ENCODE measurements around the gene PURA. TPM values are rescaled to one million over a fixed set of nuclear protein-coding genes. Genes with fewer than 3 reads are reported as not detected.

PURA gene
- polyA plus RNA-seq (ENCODE audit: insufficient read length in 12 of 12): 10 to 100 TPM in 5 of 12 donors, 1 to 10 TPM in 7; 7.6 to 35.7 (median 9.1) TPM
- long read RNA-seq, donor 1, full-length matches to known transcripts: 53 of 53 reads
- long read RNA-seq, donor 1, partial matches to known transcripts: 0 of 53 reads
- long read RNA-seq, donor 1, other reads (novel, unspliced or antisense): 0 of 53 reads
- long read RNA-seq, donor 2, full-length matches to known transcripts: 31 of 31 reads
- long read RNA-seq, donor 2, partial matches to known transcripts: 0 of 31 reads
- long read RNA-seq, donor 2, other reads (novel, unspliced or antisense): 0 of 31 reads
- long read RNA-seq, donor 3, full-length matches to known transcripts: 16 of 16 reads
- long read RNA-seq, donor 3, partial matches to known transcripts: 0 of 16 reads
- long read RNA-seq, donor 3, other reads (novel, unspliced or antisense): 0 of 16 reads
- long read RNA-seq, donor 4, full-length matches to known transcripts: 11 of 11 reads
- long read RNA-seq, donor 4, partial matches to known transcripts: 0 of 11 reads
- long read RNA-seq, donor 4, other reads (novel, unspliced or antisense): 0 of 11 reads
- long read RNA-seq, donor 5, full-length matches to known transcripts: 27 of 27 reads
- long read RNA-seq, donor 5, partial matches to known transcripts: 0 of 27 reads
- long read RNA-seq, donor 5, other reads (novel, unspliced or antisense): 0 of 27 reads
- long read RNA-seq, donor 6, full-length matches to known transcripts: 20 of 20 reads
- long read RNA-seq, donor 6, partial matches to known transcripts: 0 of 20 reads
- long read RNA-seq, donor 6, other reads (novel, unspliced or antisense): 0 of 20 reads
- long read RNA-seq, donor 7, full-length matches to known transcripts: 7 of 7 reads
- long read RNA-seq, donor 7, partial matches to known transcripts: 0 of 7 reads
- long read RNA-seq, donor 7, other reads (novel, unspliced or antisense): 0 of 7 reads
- long read RNA-seq, donor 8, full-length matches to known transcripts: 33 of 33 reads
- long read RNA-seq, donor 8, partial matches to known transcripts: 0 of 33 reads
- long read RNA-seq, donor 8, other reads (novel, unspliced or antisense): 0 of 33 reads
- long read RNA-seq, donor 9, full-length matches to known transcripts: 13 of 13 reads
- long read RNA-seq, donor 9, partial matches to known transcripts: 0 of 13 reads
- long read RNA-seq, donor 9, other reads (novel, unspliced or antisense): 0 of 13 reads
- long read RNA-seq, donor 10, full-length matches to known transcripts: 21 of 21 reads
- long read RNA-seq, donor 10, partial matches to known transcripts: 0 of 21 reads
- long read RNA-seq, donor 10, other reads (novel, unspliced or antisense): 0 of 21 reads
- long read RNA-seq, donor 11, full-length matches to known transcripts: 29 of 29 reads
- long read RNA-seq, donor 11, partial matches to known transcripts: 0 of 29 reads
- long read RNA-seq, donor 11, other reads (novel, unspliced or antisense): 0 of 29 reads

DNA sequence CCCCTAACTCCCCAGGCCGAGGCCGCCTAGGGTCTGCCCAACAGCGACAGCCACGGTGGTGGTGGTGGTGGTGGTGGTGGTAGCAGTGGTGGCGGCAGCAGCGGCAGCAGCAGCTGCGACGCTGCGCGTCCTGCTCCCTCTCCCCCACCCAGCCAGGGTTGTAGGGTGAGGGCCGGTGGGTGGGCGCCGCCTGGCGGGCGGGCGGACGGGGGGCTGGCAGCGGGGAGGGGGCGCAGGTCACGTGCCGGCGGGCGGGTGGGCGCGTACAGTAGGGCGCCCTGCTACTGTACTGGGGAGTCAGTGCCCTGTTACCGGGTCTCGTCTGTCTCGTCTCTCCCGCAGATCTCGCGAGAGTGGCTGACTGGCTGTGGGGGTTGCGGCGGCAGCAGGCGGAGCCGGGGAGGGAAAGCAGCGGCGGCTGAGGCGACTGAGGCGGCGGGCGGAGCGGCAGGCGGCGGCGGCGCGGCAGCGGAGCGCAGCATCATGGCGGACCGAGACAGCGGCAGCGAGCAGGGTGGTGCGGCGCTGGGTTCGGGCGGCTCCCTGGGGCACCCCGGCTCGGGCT, at the start of gene PURA:
PURA (plus strand) TSS at position 411 of the 565 bp plus-strand sequence; CDS start at position 484, 73 bp downstream.
- peak; percentile 93 for DNase-seq

DNA sequence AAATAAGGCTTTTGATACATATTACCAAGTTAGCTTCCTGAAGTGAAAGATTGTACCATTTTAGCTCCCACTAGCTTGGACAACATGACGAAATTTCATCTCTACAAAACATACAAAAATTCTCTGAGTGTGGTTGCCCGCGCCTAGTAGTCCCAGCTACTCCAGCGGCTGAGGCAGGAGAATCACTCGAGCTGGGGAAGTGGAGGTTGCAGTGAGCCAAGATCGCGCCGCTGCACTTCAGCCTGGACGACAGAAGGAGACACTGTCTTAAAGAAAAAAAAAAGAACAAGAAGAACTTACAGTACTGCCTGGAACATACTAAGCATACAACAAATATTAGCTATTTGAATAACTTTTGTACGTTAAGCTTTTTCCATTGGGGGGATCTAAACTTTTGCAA, 41.1 kb upstream of the PURA start:
- DNase-seq: no peak

DNA sequence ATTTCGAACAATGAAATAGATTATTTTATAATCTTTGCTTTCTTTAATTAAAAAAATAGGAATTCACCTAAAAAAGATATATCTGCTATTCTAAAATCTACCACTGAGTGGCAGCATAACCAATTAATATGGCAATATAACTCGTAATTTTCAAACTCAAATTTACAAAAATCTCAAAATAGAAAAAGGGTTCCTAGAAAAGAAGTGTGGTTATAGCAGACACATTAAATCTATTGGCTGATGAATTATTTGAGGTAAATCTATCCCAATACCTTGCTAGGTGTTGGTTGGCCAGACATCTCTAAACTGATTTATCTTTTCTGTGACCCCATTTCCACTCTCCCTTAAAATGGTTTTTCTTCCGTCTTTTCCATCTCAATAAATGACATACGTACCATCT, 40.6 kb upstream of the PURA start:
- no peak for DNase-seq

DNA sequence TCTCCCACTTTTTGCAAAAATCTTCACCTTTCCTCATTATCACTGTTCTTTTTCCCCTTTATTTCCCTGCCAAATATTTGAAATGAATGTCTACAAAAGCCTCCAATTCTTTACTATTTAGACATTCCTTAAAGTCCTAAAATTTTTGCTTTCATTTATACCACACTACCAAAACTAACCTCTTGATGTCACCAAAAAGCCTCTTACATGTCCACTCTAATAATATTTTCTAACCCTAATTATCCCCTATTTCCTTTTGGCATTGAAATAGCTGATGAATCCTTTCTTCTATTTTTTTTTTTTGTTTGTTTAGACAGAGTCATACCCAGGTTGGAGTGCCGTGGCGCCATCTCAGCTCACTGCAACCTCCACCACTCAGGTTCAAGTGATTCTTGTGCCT, 38.5 kb upstream of the PURA start:
- DNase-seq: no peak

DNA sequence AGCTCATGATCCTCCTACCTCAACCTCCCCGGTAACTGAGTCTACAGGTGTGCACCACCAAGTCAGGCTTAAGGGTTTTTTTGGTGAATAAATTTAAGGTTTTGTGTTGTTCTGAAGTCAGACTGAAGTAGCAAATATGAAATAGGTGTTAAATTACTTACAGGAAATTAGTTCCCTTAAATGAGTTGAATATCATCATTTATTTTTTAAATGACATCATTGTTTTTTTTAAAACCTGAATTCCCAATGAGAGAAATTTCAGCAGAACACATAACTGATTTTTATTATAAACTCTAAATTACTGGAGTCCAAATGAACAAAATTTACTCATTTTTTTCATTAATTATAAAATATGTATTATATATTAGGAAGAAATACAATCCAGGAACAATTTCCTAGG, 37.8 kb upstream of the PURA start:
- no peak for DNase-seq

DNA sequence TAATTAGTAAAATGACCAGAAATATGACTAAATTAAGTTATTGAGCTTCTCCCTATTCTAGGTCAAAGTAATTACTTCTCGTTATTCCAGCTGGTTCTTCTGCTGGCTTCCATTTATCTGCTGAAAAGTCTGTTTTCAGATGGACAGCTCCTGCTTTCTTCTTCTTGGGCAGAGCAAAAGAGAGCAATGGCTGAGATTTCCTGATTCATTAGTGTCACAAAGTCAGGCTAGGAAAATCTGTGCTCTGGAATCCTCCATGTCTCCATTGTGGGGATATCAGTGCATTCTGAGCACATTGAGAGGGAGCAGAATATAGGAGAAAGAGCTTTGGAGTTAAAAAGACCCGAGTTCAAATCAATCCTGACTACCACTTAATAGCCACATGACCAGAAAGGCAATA, 37.1 kb upstream of the PURA start:
- no peak for DNase-seq

DNA sequence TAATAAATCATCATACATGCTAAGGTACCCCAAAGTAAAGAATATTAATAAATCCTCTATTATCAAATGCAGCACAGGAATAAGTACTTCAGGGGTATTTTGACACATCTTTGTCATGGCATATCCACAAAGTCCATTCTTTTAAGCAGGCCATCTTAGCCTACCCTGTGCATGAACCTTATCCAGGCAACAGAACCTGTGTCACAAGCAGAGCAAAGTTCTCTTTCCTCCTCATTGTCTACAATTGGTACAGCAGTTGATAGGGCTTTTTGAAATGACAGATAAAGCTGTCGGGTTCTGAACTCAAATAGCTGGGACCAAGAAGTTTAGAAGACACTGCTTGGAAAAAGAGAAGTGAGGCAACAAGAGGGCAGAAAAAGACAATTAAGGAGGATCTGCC, 30.8 kb upstream of the PURA start:
- DNase-seq: no peak

DNA sequence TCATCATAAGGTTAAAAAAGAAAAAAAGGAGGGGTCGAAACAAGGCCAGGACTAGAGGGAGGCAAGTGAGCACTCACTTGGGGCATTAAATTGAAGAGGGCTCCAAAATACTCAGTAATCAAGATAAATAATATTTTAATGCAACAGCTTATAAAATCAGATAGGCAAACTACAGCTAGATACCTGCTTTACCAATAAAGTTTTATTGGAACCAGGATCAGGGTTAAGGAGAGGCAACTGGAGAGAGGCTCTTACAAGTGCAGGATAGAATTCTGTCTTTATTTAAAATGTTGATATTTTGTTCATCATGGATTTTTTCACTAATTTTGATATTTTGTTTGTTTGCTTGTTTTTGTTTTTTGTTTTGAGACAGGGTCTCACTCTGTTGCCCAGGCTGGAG, 30.3 kb upstream of the PURA start:
- no peak for DNase-seq

DNA sequence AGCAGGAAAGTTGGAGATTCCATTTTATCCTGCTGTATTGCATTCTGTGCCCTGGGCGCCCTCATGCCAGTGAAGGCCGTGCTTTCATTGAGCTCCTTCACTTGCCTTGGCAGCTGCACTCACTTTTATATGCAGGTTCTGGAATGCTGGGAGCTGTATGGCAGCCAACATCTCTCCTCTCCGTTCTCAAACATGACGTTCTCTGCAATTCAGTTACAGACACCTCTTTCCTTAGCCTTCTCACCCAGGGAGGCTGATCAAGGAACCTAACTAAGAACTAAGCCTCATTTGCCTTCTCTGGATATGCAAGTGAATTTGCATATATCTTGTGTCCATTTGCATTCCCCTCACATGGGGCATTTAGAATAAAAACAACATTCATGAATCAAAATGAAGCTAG, 29.4 kb upstream of the PURA start:
- no peak for DNase-seq

DNA sequence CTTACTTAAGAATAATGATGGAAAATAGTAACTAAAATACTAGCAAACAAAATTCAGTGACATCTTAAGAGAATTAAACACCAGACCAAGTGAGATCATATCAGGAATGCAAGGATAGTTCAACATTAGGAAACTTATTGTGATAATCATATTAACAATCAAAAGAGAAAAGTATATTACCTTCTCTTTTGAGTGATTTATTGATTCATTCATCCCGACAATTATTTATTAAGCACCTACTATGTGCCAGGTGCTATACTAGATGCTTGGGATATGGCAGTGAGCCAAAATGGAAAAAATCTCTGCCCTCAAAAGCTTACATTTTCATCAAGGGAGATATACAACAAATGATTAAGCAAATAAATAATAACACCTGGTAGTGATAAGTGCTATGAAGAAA, 23.7 kb upstream of the PURA start:
- DNase-seq: no peak

DNA sequence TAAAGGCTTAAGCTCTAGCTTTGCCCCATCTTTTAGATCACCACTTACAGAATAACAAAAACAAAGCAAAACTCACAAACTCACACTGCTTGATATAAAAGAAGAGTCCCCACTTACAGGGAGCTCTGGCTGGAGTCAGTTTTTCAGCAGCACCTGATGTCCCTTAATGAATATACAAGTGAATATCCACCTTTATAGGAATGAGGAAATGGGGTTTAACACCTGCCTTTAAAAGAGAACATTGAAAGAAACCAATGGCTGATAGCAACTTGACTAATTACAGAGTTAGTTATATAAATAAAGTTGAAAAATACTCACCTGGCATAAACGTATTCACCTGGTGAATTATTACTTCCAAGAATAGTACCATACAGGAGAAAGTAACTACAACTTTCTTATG, 20.7 kb upstream of the PURA start:
- DNase-seq: no peak

DNA sequence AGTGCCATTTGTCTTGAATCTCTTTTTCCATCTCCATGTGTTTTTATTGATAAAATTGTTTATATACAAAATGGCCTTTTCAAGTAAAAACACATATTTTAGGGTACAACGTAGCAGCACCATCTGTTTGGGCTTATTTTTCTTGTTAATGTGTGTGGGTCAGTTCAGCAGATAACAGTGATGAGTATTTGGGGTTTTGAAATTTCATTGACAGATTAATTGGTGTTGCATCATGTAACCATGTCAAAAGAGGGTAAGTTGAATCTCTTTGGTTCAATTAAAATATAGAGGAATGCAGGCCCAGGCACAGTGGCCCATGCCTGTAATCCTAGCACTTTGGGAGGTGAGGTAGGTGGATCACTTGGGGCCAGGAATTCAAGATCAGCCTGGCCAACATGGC, 20.0 kb upstream of the PURA start:
- DNase-seq: no peak

DNA sequence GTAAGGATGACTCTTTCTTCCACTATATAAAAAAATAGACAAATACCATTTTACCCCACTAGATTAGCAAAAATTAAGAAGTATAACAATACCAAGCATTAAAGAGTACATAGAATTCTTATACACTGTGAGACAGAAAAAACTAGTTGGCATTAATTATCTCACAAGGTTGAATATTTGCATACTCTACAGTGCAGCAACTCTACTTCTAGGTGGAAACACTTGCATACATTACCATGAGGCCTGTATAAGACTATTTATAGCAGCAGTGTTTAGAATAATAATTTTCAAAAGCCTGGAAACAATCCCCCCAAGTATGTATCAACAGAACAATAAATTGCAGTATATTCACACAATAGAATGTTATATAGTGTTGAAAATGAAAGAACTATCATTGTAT, 19.0 kb upstream of the PURA start:
- DNase-seq: no peak

DNA sequence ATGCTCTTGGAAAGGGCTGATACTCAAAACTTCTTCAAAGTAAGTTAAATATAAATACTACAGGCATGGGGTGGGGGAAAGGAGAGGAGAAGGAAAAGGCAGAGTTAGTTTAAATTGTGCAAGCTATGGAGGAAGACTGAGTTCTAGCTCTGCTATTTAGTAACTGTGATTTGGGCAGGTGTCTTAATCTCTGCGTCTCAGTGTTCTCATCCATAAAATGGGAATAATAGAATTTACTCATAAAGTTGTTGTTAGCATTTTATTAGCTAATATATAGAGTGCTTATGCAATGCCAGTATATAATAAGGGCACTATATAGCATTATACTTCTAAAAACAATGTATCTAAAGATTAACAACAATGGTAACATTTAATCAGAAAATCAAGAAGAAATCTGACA, 12.7 kb upstream of the PURA start:
- no peak for DNase-seq

DNA sequence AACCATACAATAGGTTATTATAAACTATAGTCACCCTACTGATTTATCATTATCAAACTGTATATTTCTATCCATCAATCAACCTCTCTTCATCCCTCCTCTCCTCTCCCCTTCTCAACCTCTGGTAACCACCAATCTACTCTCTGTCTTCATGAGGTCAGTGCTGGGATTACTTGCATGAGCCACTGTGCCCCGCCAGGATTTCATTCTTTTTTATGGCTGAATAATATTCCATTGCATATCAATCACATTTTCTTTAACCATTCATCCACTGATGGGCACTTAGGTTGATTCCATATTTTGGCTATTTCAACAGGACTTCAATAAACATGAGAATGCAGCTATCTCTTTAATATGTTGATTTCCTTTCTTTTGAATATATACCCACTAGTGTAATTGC, 10.8 kb upstream of the PURA start:
- no peak for DNase-seq

DNA sequence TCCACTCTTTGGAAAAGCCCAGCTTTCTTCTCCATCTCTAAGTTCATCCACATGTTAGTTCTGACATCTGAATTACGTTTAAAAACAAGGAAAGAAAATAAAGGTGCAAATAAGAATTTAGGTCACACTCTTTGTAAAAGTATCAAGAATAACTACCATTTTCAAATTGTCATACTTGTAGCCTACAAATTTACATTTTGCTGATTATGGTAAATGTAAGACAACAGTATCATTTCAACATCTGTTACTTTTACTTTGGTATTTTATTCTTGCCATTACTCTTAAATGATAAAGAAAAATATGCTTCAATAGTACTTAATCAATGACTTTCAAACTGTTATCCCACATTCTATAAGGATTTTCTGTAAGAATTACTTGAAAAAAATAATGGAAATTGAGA, 9.8 kb upstream of the PURA start:
- DNase-seq: no peak

DNA sequence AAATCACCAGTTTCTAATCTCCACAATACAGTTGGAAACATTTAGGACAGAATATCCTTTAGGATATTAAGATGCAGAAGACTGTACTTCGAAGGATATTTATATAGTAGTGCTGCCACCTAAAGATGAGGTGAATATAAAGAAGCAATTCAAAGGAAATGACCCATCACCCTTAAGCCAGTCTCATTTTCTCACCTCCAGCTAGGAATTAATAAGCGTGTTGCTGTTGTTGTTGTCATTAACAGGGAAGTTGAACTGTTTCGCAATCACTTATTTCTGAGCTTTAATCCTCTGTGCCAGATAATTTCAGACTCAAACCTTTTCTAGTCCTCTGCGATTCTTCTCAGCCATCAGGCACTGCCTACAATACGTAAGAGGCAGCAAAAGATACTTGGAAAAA, 7.8 kb upstream of the PURA start:
- DNase-seq: no peak

DNA sequence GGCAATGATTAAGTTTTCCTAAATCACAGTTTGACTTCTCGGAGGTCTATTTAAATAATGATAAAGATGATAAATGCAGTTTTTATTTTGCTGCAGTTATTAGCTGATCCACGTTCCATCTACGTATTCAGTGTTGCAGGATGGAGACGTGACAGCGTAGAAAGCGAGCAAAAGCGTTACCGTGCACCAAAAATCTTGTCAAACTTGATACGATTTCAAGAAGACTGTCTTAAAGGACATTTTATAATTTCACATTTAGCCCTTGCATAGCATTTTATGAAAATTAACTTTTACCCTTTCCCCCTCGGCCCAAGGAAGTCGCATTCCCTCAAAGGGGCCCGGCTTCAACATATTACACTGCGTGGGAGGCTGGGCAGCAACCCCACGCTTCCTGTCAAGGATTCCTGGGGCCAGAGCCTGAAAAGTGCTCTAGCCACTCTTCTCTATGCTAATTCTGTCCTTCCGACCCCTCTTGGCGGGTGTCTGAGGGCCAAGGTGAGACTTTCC, 7.1 kb upstream of the PURA start:
- DNase-seq: no peak

DNA sequence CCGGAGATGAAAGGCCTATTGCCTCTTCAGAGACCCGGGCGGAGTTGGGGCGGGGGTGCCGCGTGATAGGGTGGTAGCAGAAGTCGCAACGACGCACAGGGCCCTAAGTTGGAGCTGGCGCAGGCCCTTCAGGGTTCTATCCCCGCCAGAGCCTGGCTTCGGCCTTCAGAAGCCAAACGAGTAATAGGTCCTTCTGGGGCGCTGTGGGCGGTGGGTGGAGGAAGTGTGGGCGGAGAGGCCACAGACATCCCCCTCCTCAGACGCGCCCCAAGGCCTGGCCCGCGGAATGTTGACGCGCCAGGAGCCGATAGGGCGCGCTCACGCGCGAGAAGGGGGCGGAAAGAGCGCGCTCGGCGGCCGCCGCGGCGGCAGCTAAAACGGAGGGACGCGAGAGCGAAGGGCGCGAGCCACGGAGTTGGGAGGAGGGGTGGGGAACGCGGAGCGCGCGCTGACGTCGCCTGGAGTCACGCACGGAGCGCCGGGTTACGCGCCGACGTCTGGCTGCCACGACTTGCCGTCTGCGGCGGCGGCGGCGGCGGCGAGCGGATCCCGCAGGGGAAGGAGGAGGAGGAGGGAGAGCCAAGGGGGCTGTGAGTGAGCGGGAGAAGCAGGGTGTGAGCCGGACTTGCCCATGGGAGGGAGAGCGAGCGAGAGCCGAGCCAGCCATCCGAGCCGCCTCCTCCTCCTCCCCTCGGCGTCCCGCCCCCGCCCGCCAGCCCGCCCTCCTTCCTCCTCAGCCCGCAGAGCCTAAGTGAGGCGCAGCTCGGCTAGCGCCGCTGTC, 6.4 kb upstream of the PURA start:
- peak; percentile 94 for DNase-seq
